ENCODE results near the gene PSMD11. TPM values are rescaled to one million over a fixed set of nuclear protein-coding genes. Genes with fewer than 3 reads are reported as not detected.
A peak's percentile ranks its signal among the peaks of the same experiment; 100 is the strongest.
"Not testable (repeated sequence)": the region's sequence is repeated elsewhere in the genome, so short reads cannot be mapped to it uniquely, and the experiment has no call there.

PSMD11 gene
- total RNA-seq, 2 donors from 2014 or later = 77.4 to 79.3 TPM

DNA sequence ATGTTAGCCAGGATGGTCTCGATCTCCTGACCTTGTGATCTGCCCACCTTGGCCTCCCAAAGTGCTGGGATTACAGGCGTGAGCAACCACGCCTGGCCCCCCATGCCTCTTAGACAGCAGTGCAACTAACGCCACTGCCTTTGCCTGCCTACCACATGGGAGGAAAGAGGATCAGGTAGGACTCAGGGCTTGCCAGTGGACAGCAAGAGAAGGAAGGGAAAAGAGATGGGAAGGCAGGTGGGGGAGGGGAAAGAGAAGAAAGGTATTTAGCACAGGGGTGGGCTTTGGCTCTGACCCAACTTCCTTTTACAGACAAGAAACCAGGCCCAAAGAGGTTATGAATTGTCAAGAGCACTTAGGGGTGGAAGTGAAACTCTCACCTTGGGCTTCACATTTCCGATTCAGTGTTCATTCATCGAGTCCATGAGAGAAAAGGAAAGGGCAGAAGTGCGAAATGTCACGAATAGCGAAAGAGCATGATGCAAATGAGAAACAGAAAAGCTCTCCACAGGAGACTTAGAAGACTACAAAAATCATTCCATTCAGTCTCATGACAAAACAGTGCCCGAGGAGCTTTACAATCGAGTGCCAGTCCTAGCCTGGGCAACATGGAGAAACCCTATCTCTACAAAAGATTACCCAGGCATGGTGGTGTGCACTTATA lies 78.8 kb downstream of the PSMD11 start:
- intact Hi-C loops (cut with DNase I, micrococcal nuclease) = no loop called here
- DNase-seq (peak in 1 of 2 donors; percentile 21), ATAC-seq (no peak)

GRCh38 chr17:32523827-32524552 lies 79.7 kb downstream of the PSMD11 start:
- no peak for DNase-seq
- no peak for ATAC-seq
- intact Hi-C loops (cut with DNase I, micrococcal nuclease) = no loop called here

GRCh38 chr17:32524553-32524880 lies 80.2 kb downstream of the PSMD11 start:
- intact Hi-C loops (cut with DNase I, micrococcal nuclease); ATAC-seq; DNase-seq: not testable (repeated sequence)

DNA sequence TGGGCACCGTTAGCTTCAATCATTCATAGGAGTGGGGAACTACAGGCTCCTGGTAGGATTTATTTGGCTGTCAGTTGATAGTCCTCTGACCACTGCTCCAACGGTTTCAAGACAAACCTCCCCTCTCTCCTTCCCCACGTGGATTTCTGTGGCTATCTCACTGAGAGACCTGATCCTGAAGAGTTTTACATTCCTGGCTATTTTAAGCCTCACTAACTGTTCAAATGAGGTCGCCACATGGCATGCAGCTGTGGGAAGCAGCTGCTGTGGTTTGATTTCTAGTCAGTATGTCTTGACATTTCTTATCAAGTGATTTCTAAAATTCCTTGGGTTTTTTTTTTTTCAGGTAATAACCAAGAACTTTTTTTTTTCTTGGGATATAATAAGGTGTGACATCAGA lies 80.8 kb downstream of the PSMD11 start:
- ATAC-seq = no peak
- no peak for DNase-seq
- intact Hi-C loops (cut with DNase I, micrococcal nuclease) = no loop called here

DNA sequence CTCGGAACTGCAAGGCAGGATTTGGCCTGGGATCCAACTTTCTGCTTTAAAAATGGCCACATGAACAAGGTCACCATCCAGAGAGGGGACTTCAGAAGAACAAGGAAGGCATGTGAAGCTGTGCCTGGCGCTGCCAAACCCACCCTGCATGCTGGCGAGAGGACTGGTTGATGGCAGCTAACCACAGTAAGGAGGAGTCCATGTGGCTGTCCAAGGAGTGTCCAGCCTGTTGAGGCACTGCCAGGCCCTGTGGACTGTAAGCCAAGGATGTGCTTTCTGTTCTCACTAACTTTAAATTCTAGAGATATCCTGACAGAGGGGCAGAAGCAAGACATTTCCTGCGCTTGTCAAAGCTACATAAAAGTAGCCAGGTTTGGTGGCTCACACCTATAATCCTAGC lies 82.8 kb downstream of the PSMD11 start:
- DNase-seq (no peak), ATAC-seq (no peak)
- intact Hi-C loops (cut with DNase I, micrococcal nuclease) = no loop called here

- intact Hi-C loops (cut with DNase I, micrococcal nuclease) = no loop called here
- no peak for ATAC-seq
- DNase-seq = no peak
These were observed 84.5 kb downstream of the PSMD11 start for GRCh38 chr17:32528825-32529224.

GRCh38 chr17:32529604-32530003 lies 85.3 kb downstream of the PSMD11 start:
- ATAC-seq = no peak
- intact Hi-C loops (cut with DNase I, micrococcal nuclease) = no loop called here
- DNase-seq = no peak

Other genes with a start within 250 kb of the PSMD11 start
- gene RHBDL3, start 178.7 kb upstream of the PSMD11 start, total RNA-seq = under 1 TPM; 0.50 to 0.73 TPM
- gene C17orf75, start 102.3 kb upstream of the PSMD11 start, total RNA-seq = 10 to 100 TPM; 11.2 to 11.3 TPM
- gene ZNF207, start 94.4 kb upstream of the PSMD11 start, total RNA-seq = 100 to 1,000 TPM; 135 to 143 TPM
- gene CDK5R1, start 42.5 kb downstream of the PSMD11 start, total RNA-seq = 1 to 10 TPM in 1 of 2 donors, under 1 TPM in 1; 0.61 to 1.1 TPM

All from left colon (tissue), 2 donors.